ENCODE results near the gene CHD5. TPM values are rescaled to one million over a fixed set of nuclear protein-coding genes. Genes with fewer than 3 reads are reported as not detected.
A peak's percentile ranks its signal among the peaks of the same experiment; 100 is the strongest.

Gene CHD5
- total RNA-seq, 4 donors from 2014 or later: 0.30 TPM; not detected in 3

GRCh38 chr1:6202256-6202655 lies 22.1 kb upstream of the CHD5 start:
- Histone ChIP-seq H3K9me3 (no peaks in the 10 kb centered on the region), H3K4me3 (no peak overlapping the region), H3K4me1 (peaks cover 5 to 59% (median 35%) of the 10 kb centered on the region in 4 donors), H3K27me3 (peaks cover 0 to 22% of the 10 kb centered on the region in 2 donors), H3K36me3 (peaks cover 0 to 3% (median 0%) of the 10 kb centered on the region in 3 donors), H3K27ac (no peak overlapping the region)
- no peak for TF ChIP-seq POLR2A (IDR thresholded peaks at IDR 0.05)
- no peak for TF ChIP-seq CTCF (IDR thresholded peaks at IDR 0.05)
- 86 to 90% methylated on average over 7 of the region's 7 CpGs for WGBS, 2 donors
- DNase-seq (ENCODE audit: low spot score in 2 of 2): no peak

- TF ChIP-seq CTCF (IDR thresholded peaks at IDR 0.05) (no peak), EP300 (IDR thresholded peaks at IDR 0.05) (no peak)
- Histone ChIP-seq H3K4me1 (peaks cover 5 to 53% (median 23%) of the 10 kb centered on the region in 4 donors), H3K27ac (peak overlapping the region; percentile 55 to 89 (median 82))
These were observed 20.2 kb upstream of the CHD5 start for GRCh38 chr1:6200188-6200809.

GRCh38 chr1:6199298-6200187 lies 19.4 kb upstream of the CHD5 start, which contains the start of gene RPL22:
RPL22 (minus strand) TSS chr1:6199595; CDS start chr1:6199573, 22 bp downstream.
- 1% methylated on average over 33 to 35 of the region's 53 CpGs for WGBS, 2 donors
- Histone ChIP-seq H3K36me3 (peaks cover 0 to 30% (median 6%) of the 10 kb centered on the region in 3 donors), H3K9me3 (no peaks in the 10 kb centered on the region), H3K27ac (peak within 1 kb of the TSS; percentile 55 to 89 (median 86)), H3K27me3 (no peaks in the 10 kb centered on the region), H3K4me3 (peak within 1 kb of the TSS; percentile 90 to 100 (median 96)), H3K4me1 (peaks cover 5 to 47% (median 18%) of the 10 kb centered on the region in 4 donors)
- peak; percentile 96 to 98 for DNase-seq (ENCODE audit: low spot score in 2 of 2)
- peak in 1 of 2 donors; percentile 68 for TF ChIP-seq POLR2A (IDR thresholded peaks at IDR 0.05)
- TF ChIP-seq EP300 (IDR thresholded peaks at IDR 0.05): peak; percentile 85 to 97
- peak in 2 of 5 experiments; percentile 32 to 71 for TF ChIP-seq CTCF (IDR thresholded peaks at IDR 0.05)

More at GRCh38 chr1:6200188-6200809, 20.2 kb upstream of the CHD5 start:
- DNase-seq (ENCODE audit: low spot score in 2 of 2): no peak
- no peaks in the 10 kb centered on the region for H3K9me3 ChIP-seq
- 58 to 65% methylated on average over 10 of the region's 10 CpGs for WGBS, 2 donors
- peaks cover 0 to 2% of the 10 kb centered on the region in 2 donors for H3K27me3 ChIP-seq
- peaks cover 0 to 23% (median 0%) of the 10 kb centered on the region in 3 donors for H3K36me3 ChIP-seq
- peak overlapping the region; percentile 37 to 98 (median 92) for H3K4me3 ChIP-seq

- H3K9me3 ChIP-seq: no peaks in the 10 kb centered on the region
- peak overlapping the region; percentile 90 to 100 (median 96) for H3K4me3 ChIP-seq
- DNase-seq (ENCODE audit: low spot score in 2 of 2): no peak
- no peaks in the 10 kb centered on the region for H3K27me3 ChIP-seq
- TF ChIP-seq POLR2A (IDR thresholded peaks at IDR 0.05): no peak
- H3K4me1 ChIP-seq: peaks cover 5 to 52% (median 18%) of the 10 kb centered on the region in 4 donors
- WGBS, 2 donors: 0 to 1% methylated on average over 28 to 31 of the region's 31 CpGs
- peak overlapping the region; percentile 9 to 89 (median 81) for H3K27ac ChIP-seq
- peaks cover 0 to 38% (median 14%) of the 10 kb centered on the region in 3 donors for H3K36me3 ChIP-seq
These were observed 18.7 kb upstream of the CHD5 start for GRCh38 chr1:6198646-6199297.

GRCh38 chr1:6197746-6198427 lies 17.8 kb upstream of the CHD5 start:
- no peak for DNase-seq (ENCODE audit: low spot score in 2 of 2)
- Histone ChIP-seq H3K27me3 (no peaks in the 10 kb centered on the region), H3K9me3 (no peaks in the 10 kb centered on the region), H3K36me3 (peaks cover 4 to 47% (median 21%) of the 10 kb centered on the region in 3 donors), H3K27ac (no peak overlapping the region), H3K4me3 (peak overlapping the region; percentile 90 to 100 (median 96)), H3K4me1 (peaks cover 5 to 52% (median 18%) of the 10 kb centered on the region in 4 donors)
- 66 to 71% methylated on average over 6 of the region's 6 CpGs for WGBS, 2 donors
- TF ChIP-seq EP300 (IDR thresholded peaks at IDR 0.05) (no peak), CTCF (IDR thresholded peaks at IDR 0.05) (no peak), POLR2A (IDR thresholded peaks at IDR 0.05) (no peak)

Measured in tibial nerve (tissue), 4 donors.